HG03159 (cell line): ENCODE data around the gene ANO7.

Experiments
- ATAC-seq: cut with Tn5 transposase; IDR thresholded peaks from one replicate; pipeline ENCODE4 v1.9.1; 2021; ENCODE audit warnings: mild to moderate bottlenecking, moderate library complexity; ENCODE audit not compliant: unreplicated experiment

ANO7 gene

DNA sequence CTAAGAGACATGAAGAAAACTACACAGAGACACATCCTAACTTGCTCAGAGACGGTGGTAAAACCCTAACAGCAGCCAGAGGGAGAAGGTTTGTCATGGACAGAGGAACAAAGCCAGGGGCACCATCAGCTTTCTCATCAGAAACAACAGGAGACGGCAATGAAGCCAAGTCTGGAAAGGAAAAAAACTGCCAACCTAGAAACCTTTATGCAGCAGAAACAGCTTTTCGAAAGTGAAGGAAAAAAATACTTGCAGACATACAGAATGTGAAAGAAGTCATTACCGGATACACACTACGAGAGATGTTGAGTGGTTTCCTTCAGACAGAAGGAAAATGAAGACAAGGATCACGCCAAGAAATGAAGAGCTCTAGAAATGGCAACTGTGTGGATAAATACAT lies 55.9 kb downstream of the ANO7 start:
- ATAC-seq, result no peak

DNA sequence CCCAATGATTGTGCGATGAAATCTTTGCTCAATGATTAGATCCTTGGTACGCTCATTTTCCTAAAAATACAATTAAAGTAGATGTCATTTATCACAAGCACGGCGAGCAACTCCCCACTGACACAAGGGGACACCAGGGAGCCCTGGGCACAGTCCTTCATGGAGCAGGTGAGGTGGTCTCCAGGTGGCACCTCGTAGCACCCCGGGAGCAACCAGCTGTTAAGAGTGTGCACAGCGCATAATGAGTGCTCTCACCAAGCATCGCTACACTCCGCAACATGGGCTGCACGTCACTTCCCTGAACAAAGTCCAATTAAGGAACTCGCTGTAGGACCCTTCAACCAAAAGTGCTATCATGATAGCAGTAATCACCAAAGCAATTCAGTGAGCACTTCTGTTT lies 59.8 kb downstream of the ANO7 start:
- ATAC-seq, result no peak

DNA sequence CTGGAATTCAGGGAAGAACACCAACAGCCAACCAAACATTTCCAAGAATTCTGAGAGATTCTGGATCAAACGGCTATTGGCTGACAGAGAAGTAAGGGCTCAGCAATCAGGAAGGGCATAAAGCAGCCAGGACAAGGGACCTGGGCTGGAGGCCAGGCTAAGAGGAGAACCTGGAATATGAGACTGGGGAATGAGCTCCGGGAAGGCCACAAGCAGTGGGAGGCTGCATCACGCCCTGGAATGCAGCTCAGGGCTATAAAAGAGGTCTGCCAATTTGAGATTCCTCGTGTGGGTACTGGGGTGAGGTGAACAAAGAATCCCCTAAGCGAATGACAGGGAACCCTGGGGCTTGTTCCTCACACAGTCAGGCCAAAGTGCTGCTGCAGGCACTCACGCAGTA lies 60.4 kb downstream of the ANO7 start:
- no peak for ATAC-seq

DNA sequence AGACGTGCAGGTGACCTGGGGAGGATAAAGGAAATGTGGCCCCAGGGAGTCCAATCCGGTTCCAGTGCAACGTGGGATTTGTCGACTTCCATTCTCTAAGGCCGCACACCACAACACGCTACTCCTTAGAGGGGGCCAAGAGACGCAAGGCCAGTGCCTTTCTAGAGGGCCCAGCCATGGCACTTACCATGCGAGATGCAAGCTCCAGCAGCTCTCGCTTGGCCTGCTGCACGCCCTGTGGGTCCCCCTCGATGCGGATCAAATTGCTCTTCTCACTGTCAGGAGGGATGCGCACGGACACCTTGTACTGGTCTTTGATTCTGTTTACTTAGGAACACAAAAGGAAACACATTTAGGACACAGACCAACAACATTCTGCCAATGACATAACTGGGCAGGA lies 61.2 kb downstream of the ANO7 start:
- ATAC-seq, result no peak

DNA sequence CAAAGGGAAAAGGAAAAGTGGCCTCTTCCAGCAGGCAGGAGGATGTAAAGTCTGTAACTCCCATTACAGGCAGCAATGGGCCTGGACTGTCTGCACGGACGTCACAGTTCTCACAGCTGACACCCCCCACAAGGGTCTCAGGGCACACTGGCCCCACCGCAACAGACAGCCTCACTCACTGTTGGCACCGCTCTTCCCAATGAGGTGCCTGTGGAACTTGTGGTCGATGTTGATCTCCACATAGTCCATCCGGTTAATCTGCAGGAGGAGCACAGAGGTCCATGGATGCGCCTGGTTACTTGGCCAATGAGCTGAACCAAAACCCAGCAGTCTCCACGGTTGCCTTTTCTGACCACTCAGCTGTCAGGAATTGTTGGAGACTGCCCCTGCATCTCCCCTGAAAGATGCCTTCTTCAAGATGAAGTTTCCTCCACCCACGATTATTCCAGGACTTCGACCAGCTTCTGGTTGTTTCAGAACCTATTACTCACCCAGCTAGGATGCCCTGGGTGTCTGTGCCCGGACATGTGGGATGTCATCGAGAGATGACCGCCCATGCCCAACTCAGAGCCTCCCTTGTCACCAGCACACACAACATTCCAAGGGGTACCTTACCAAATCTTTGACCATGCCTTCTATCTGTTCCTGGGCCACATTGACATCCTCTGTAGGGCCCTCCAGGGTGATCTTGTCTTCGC lies 64.5 kb downstream of the ANO7 start:
- no peak for ATAC-seq

DNA sequence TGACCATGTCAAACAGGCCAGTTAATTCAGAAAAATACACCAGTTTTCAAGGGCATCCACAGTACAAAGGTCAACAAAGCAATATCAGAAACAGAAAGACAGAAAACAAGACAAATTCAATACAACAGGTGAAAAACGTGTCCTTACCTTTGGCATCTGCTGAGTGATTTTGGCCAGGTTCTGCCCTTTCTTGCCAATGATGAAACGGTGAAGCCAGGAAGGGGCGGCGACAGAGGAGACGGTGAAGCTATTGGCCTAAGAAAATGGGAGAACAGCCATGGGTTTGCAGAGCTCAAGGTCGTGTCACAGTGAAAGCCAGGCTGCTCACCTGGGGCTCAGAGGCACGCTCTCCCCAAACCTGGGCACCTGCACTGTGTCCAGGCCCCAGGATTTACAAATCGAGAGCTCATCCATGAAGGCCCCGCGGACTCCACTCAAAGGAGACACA lies 66.5 kb downstream of the ANO7 start:
- ATAC-seq, result no peak

DNA sequence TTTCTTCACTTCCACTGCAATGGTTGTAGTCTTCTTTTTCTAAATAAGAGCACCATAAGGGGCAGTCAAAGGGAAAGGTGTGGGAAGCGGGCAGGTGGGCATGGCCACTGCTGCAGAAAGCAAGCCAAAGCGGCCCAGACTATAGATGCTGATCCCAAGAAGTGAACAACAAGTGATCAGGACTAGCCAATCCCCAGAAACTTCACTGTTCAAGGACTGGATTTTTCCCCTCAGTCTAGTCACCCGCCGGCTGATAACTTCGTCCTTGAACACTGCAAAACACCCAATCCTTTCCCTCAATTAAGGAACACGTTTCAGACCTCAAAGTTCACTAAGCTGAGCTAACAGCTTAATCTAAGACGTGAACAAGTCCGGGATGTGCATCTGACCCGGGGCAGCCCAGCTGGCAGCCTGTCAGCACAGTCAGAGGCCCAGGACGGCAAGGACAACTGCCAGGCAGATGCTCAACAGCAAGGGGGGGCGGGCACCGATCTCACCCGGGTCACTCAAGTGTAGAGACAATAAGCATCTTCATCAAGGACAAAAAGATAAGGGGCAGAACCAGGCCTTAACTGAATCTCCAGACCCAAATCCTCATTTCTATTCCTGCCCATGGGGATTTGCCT lies 67.2 kb downstream of the ANO7 start:
- no peak for ATAC-seq

DNA sequence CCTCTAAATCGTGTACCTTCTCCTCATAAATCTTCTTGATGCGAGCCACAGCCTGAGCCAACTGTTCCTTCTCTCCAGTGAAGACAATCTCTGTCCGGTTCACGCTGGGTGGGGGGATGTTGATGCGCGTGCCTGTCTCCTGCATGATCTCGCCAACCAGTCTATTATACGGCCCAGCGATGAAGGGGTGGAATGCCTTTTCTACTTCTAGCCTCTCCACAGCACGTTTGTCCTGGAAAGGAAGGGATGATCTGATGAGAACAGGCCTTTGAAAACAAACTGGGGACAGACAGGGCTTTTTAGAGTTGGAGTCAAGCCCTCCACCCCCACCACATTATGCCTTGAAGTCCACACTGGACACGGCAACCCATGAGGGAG lies 67.7 kb downstream of the ANO7 start:
- ATAC-seq, result no peak

DNA sequence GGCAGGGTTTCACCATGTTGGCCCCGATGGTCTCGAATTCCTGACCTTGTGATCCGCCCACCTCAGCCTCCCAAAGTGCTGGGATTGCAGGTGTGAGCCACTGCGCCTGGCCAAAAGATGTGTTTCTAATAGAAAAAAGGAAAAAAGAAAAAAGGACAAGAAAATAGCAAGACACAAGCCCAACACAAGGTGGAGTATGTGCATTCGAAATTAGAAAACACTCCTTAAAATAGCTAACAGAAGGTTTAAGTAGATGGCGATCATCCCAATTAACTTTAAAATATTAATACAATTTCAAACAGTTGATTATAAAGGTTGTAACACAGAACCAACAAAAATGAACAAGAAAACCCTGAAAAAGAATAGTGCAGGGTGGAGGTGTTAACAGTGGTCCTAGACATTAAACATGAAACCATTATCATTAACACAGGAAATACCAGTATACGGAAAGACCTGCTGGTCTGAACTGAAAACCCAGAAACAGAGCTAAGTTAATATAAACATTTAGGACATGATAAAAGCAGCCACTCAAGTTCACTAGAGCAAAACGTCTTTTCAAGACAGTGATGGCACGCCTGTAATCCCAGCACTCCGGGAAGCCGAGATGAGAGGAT lies 69.0 kb downstream of the ANO7 start:
- ATAC-seq, result no peak

DNA sequence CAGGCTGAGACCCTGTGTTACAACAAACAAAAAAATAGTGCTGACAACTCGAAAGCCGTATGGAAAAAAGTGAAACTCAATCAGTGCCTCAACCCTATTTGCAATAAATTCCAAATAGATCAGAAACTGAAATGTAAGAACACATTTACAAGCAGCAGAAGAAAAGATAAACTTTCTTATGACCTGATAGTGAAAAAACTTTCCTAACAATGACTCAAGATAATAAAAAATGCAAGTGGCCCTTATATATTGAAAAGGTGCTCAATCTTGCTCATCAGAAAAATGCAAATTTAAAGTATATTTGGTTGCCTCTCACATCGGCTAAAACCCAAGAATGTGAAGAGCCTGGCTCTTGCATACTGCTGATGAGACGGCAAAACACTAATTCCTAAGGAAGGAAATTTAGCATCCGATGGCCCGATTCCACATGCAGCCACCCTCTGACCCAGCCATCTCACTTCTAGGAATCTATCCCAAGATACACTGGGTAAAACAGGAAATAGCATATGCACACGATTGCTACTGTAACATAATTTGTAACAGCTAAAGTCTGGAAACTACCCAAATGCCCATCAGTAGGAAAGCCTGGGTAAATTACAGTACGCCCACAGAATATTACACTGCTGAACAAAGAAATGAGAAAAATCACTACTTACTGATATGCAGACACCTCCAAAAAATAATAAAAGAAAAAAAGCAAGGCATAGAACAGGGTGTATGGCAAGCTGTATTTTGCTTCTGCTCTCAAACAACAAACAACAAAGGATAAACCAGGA lies 70.2 kb downstream of the ANO7 start:
- ATAC-seq, result no peak

DNA sequence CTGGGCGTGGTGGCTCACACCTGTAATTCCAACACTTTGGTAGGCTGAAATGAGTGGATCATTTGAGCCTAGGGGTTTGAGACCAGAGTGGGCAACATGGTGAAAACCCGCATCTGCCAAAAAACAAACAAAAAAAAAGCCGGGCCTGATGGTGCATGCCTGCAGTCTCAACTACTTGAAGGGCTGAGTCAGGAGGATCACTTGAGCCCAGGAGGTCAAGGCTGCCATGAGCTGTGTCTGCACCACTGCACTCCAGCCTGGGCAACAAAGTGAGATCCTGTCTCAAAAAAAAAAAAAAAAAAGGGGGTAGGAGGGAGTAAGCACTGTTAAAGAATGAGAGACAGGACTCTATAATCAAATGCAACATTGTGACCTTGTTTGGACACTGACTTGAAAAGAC lies 72.4 kb downstream of the ANO7 start:
- no peak for ATAC-seq

DNA sequence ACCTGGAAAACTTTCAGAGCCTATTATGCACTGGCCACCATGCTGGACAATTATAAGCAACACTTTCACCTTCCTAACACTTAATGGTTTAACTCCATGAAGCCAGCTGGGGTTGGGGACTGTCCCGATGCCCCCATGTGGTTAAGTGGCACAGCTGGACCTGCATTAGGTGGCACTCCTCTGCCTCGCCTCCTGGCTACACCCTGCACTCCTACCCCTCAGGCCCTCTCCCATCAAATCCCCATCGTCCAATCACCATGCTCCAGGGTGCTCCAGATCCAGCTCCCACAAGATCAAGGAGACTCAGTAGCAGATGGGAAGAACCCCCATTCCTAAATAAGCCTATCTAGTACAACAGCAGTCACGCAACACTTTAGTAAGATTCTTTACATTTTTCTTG lies 73.2 kb downstream of the ANO7 start:
- no peak for ATAC-seq

DNA sequence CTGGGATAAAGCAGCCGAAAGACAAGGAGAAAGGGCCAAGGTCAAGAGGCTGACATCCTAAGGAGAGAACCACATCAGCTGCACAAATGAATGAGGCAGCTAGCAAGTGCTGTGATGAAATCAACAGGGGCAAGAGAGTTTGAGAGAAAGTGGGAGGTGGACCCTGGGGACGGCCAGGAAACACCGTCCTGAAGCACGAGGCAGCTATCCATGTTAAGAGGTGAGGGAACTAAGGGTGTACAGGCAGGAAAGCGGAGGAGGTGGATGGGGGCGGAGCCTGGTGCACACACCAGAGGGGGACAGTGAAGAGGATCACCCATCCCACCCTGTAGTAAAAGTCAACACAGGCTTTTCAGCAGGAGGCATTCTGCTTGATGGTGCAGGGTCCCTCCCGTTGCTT lies 74.6 kb downstream of the ANO7 start:
- ATAC-seq, result no peak

DNA sequence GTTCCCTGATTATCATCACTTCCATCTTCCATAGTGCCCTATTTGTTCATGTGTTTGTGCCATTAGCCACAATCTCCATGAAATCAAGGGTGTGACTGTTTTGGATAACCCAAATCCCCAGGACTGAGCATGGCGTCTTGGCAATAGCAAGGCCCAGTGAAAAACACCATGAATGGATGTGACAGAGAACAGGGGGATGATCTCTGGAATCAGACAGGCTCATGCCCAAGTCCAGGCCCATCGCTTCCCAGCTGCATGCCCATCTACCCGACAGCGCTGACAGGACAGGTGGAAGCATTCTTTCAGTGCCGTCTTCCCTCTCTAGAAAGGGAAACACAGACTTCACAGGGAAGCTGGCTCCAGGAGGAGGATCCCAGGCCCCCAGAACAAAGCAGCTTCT lies 77.0 kb downstream of the ANO7 start:
- no peak for ATAC-seq

DNA sequence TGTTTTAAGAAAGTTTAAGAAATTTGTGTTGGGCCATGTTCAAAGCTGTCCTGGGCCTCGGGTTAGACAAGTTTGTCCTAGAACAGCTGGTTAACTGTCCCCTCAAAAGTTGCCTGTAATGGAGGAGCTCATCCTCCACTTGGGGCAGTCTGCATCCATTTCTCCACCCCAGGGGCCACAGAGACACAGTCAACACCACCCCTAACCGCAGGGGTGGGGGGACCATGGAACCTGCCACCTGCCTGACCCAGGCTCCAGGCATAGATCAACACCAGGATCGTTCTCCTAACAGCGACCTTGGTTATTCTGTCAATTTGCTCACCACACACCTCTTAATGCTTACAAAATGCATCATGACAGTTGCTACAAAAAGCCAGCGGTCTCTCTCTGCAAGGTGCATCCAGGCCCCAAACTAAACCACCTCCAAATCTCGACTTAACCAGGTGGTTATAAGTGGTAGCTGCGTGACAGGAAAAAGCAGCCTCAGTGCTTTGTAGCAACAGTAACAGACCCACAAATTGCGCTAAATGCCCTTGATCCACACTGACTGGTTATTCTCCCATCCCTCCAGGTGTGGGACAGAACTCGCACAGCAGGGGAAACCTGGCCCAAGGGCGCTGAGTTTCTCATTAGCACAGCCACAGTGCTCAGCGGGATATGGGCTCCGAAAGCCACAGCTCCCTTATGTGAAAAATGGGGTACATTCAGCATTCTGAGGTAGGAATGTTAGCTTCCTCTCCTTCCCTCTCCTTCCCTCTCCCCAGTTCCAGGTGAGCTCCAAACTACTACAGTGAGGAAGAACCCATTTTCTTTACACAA lies 79.0 kb downstream of the ANO7 start:
- no peak for ATAC-seq

DNA sequence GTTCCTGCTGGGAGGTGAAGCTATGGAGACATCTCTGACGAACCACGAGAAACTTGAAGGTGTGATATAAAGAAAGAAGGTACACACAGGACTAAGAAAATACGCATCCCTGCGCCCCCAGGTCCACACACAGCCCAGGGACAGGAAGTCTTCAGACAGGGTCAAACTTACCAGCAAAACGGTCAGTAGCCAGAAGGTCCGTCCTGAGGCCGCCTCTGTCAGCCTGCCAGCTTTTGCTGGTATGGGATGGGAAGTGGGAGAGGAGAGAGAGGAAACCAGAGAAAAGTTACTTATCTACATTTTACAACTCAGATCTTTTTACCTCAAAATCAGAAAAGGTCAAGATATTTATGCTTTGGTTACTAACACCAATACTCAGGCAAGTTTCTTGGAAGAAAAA lies 79.8 kb downstream of the ANO7 start:
- ATAC-seq, result no peak

DNA sequence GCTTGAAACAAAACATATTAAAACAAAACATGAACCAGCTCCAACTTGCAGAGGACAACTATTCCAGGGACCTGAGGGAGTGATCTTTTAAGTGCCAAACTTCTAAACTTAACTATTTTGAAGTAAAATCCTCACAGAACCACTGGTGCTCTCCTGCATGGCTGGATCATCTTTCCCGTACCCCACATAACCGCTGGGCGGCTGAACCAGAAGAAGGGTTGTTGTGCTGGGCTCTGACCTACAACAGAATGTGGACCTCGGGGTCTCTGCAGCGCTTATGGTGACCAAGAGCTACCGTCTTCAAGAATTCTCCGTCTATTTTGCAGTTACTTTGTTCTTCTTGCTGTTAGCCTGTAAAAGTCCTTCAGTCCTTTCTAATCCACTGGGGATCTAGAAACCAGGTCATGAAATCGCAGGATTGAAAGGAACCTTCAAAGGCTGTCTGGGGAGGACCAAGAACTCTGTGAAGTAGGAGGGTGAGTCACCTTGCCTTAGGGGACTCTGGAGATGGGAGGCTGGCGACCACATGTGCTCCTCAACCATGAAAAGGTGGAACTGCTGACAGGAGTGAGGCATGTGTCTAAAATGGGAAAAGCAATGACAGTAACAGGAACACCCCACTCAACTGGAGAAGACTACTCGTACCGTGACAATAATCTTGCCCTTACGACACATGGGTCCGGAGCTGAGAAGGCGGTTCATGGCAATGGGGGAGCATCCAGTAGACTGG lies 80.4 kb downstream of the ANO7 start:
- ATAC-seq, result no peak

DNA sequence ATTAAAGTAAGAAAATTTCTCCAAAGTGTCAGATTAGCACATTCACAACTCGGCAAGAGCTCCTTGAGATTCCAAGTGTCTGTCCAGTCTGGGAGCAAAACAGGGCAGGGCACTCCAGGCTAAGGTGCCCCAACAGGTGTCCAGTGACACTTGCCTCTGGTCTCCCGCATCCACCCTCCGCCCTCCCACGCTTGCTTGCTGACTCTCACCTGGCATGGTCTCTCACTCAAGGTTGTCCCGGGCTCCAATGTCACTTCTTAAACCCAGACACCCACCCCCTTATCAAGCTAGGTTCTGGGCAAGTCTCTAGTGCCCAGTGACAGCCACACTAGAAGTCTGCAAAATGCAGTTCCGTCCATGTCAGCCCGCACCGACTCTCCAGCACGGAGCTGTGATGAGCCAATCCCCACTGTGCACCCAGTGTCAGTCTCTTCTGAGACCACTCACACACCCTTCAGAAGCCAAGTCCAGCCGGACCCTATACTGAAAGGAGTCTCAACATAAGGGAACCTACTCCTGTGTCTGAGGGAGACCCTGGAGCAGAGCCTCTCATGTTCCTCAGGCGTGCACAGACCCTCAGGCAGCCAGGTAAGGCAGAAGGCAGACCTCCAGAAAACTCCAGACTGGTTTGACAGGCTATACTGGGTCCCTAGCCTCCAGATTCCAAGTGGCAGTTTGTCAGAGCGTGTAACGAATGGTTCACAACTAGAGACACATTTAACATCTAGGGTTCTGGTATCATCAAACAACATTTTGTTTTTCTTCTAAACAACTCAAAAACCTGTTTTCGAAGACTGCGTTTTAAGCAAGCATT lies 81.4 kb downstream of the ANO7 start:
- ATAC-seq, result no peak

DNA sequence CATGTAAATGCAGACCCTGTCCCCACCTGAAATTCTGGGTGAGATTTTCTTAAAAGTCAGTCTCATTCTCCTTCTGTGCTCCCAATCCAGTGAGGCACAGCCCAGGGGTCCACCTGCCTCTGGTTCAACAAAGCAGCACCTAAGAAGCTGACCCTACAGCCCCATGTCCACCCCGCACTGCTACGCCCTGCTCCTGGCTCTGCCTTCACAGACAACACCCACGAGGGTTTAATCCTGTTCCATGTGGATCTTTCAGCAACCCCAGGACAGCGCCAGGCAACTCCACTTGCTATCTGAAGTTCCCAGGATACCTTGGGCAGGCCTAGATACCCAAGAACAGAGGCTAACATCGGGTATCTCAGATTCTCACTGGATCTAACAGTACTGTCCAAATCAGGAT lies 82.1 kb downstream of the ANO7 start:
- no peak for ATAC-seq
